Kidney epithelial cell (primary cell): ENCODE data around the gene CNNM1. TPM values are rescaled to one million over a fixed set of nuclear protein-coding genes. Genes with fewer than 3 reads are reported as not detected.

Experiments used
- DNase-seq: peaks from one replicate; pipeline ENCODE4 v3.0.0-alpha.2; 2010; ENCODE audit warnings: low read depth
- H3K27me3 ChIP-seq: 2 replicates; pipeline ENCODE4 v1.6.0; 2011; ENCODE audit warnings: low read length; ENCODE audit not compliant: control insufficient read depth, insufficient read depth
- H3K36me3 ChIP-seq: 2 replicates; pipeline ENCODE4 v1.5.1; 2011; ENCODE audit warnings: low read length; ENCODE audit not compliant: control insufficient read depth, insufficient read depth
- H3K4me3 ChIP-seq: 2 replicates; pipeline ENCODE4 v1.5.1; 2011; ENCODE audit warnings: low read depth, mild to moderate bottlenecking, control low read depth, low read length
- total RNA-seq: library from RNA; depleted of rRNA; stranded (reverse); fragments of >200 nt; gene quantifications from 2 replicates; pipeline ENCODE4 v1.2.3, GENCODE V29; 2015
- TF ChIP-seq, protein P1 (sequence below): IDR thresholded peaks from 2 replicates; pipeline ENCODE4 v1.5.1; 2011; ENCODE audit warnings: mild to moderate bottlenecking, moderate library complexity, low read length, control low read depth, inconsistent platforms; ENCODE audit not compliant: insufficient read depth, poor library complexity, severe bottlenecking

The CNNM1 gene
- total RNA-seq, 1 donor from 2014 or later: 0.92 TPM

DNA sequence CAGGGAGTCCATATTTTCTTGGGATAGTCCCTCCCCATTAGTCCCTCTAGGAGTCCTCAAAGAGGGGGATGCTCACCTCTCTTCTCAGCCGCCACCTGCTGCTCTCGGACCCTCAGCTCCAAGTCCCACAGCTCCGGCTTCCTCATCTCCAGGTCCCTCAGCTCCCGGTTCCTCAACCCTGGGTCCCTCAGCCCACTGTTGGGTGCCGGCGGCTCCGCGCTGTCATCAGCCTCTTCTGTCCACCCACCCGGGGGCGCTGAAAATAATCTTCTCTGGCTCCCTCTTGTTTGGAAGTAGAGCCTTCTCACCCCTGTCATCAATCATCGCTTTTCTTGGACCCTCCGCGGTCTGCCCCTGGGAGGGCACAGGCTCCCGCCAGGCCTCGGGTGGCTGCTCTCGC is 13.3 kb upstream of the CNNM1 start:
- no peaks in the 10 kb centered on the region for H3K27me3 ChIP-seq
- DNase-seq: no peak
- TF ChIP-seq, protein P1, sequence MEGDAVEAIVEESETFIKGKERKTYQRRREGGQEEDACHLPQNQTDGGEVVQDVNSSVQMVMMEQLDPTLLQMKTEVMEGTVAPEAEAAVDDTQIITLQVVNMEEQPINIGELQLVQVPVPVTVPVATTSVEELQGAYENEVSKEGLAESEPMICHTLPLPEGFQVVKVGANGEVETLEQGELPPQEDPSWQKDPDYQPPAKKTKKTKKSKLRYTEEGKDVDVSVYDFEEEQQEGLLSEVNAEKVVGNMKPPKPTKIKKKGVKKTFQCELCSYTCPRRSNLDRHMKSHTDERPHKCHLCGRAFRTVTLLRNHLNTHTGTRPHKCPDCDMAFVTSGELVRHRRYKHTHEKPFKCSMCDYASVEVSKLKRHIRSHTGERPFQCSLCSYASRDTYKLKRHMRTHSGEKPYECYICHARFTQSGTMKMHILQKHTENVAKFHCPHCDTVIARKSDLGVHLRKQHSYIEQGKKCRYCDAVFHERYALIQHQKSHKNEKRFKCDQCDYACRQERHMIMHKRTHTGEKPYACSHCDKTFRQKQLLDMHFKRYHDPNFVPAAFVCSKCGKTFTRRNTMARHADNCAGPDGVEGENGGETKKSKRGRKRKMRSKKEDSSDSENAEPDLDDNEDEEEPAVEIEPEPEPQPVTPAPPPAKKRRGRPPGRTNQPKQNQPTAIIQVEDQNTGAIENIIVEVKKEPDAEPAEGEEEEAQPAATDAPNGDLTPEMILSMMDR: no peak
- H3K36me3 ChIP-seq: no peaks in the 10 kb centered on the region
- H3K4me3 ChIP-seq: no peak overlapping the region

DNA sequence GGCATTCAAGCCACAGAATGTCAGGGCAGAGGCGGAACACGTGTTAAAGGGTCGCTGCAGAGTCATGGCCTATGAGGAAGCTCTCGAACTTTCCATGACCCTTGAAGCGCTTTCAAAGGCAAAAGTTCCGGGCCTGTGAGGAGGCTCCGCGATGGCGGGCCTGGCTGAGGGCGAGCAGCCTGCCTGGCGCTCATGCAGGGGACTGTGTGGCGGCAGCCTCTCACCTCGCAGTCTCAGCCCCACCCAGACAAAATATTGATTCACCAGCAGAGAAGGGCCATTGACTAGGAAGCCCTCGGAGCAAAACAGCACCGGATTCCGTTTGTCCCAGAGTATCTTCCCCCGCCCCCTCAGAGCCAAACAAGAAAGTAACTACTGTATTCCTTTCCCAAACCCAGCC is 12.8 kb upstream of the CNNM1 start:
- TF ChIP-seq, protein P1: no peak
- Histone ChIP-seq H3K27me3 (no peaks in the 10 kb centered on the region), H3K4me3 (no peak overlapping the region), H3K36me3 (no peaks in the 10 kb centered on the region)
- no peak for DNase-seq

DNA sequence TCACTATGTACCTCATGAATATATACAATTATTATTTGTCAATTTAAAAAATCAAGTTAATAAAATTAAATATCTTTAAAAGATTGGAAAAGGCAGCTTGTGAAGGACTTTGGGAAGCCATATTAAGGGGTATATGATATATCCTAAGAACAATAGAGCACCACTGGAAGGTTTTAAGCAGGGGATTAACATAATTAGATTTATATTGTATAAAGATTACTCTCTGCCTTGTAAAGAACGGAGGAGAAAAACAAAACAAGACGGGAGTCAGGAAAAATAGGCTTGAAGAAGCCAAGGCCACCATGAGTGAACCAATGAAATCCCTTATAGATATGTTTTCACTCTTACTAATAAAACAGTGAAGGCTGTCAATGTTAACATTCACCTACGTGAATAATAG is 11.1 kb upstream of the CNNM1 start:
- no peak for DNase-seq
- H3K27me3 ChIP-seq: no peaks in the 10 kb centered on the region
- H3K4me3 ChIP-seq: no peak overlapping the region
- TF ChIP-seq, protein P1: no peak
- H3K36me3 ChIP-seq: no peaks in the 10 kb centered on the region

DNA sequence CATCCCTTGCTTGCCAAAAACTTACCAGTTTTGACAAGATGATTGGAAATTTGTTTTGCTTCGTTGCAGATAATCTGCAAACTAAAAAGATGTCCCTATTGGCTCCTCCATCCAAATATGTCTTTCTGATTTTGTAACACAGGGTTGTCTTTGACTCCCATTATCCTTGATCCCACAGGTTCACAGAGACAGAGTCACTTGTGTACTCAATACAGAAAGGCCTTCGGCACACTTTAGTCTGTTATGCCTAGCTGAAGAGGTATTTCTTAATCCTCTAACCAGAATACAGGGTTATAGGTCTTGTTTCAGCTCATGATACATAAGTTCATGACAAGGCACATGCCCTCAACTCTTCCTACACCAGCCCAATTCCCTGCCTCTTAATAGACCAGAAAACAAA is 10.7 kb upstream of the CNNM1 start:
- no peaks in the 10 kb centered on the region for H3K27me3 ChIP-seq
- no peaks in the 10 kb centered on the region for H3K36me3 ChIP-seq
- TF ChIP-seq, protein P1: no peak
- H3K4me3 ChIP-seq: no peak overlapping the region
- no peak for DNase-seq

DNA sequence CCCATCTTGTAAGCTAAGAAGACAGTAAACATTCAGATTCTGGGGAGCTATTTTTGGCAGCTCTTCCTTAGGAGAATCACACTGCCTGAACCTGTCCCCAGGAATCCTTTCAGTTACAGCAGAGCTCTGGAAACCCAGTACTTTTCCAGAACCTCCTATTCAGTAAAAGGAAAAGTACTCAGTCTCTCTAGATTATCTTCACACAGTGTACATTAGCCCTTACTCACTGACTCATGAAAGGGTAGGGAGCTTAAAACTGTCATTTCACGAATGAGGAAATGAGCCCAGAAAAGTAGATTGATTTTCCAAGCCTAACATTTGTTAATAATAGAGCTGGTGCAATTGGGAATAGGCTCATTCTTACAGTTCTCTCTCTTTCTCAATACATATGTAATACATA is 3.9 kb upstream of the CNNM1 start:
- no peak for DNase-seq
- Histone ChIP-seq H3K27me3 (peaks cover 15% of the 10 kb centered on the region), H3K4me3 (no peak overlapping the region), H3K36me3 (no peaks in the 10 kb centered on the region)
- TF ChIP-seq, protein P1: no peak

DNA sequence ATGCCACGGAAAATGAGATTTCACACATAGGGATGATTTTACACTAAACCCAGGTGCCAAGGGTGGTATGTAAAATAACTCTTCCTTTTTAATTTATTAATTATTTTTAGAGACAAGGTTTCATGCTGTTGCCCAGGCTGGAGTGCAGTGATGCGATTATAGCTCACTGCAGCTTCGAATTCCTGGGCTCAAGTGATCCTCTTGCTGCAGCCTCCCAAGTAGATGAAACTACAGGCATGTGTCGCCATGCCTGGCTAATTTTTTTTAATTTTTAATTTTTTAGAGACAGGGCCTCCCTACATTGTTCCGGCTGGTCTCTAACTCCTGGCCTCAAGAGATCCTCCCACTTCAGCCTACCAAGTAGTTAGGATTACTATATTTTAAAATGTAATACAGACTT is 2.3 kb upstream of the CNNM1 start:
- H3K36me3 ChIP-seq: no peaks in the 10 kb centered on the region
- peaks cover 25% of the 10 kb centered on the region for H3K27me3 ChIP-seq
- no peak overlapping the region for H3K4me3 ChIP-seq
- TF ChIP-seq, protein P1: no peak
- DNase-seq: no peak
